ENCODE measurements around the gene YBEY.

GRCh38 chr21:46323710-46324389 is 37.7 kb downstream of the YBEY start, which contains the start of the genes C21orf58 and PCNT:
- TF ChIP-seq POLR2A (IDR thresholded peaks at IDR 0.05) (no peak), POLR2AphosphoS5 (IDR thresholded peaks at IDR 0.05) (peak; percentile 53 to 85 (median 77))
- TF ChIP-seq, protein P1, sequence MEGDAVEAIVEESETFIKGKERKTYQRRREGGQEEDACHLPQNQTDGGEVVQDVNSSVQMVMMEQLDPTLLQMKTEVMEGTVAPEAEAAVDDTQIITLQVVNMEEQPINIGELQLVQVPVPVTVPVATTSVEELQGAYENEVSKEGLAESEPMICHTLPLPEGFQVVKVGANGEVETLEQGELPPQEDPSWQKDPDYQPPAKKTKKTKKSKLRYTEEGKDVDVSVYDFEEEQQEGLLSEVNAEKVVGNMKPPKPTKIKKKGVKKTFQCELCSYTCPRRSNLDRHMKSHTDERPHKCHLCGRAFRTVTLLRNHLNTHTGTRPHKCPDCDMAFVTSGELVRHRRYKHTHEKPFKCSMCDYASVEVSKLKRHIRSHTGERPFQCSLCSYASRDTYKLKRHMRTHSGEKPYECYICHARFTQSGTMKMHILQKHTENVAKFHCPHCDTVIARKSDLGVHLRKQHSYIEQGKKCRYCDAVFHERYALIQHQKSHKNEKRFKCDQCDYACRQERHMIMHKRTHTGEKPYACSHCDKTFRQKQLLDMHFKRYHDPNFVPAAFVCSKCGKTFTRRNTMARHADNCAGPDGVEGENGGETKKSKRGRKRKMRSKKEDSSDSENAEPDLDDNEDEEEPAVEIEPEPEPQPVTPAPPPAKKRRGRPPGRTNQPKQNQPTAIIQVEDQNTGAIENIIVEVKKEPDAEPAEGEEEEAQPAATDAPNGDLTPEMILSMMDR (IDR thresholded peaks at IDR 0.05 in 8 of 11, conservative IDR thresholded peaks at IDR 0.05 in 3 of 11): peak in 3 of 11 experiments; percentile 5 to 33 (median 32)
